Urothelium cell line (cell line): Measurements from ENCODE around the gene WDR86.

Experiments
- DNase-seq: peaks from one replicate; pipeline ENCODE4 v3.0.0; 2011; ENCODE audit warnings: low spot score, mixed read lengths
- FAIRE-seq: peaks from 2 replicates; lab custom pipeline; 2011; peaks lifted over from hg19 to GRCh38; lab: Jason Lieb, UNC

The WDR86 gene

GRCh38 chr7:151393031-151393977 is 16.5 kb downstream of the WDR86 start:
- FAIRE-seq: no peak

GRCh38 chr7:151392426-151392825 is 17.4 kb downstream of the WDR86 start:
- no peak for FAIRE-seq
- DNase-seq: no peak

More at GRCh38 chr7:151393031-151393977, 16.5 kb downstream of the WDR86 start:
- no peak for DNase-seq

- DNase-seq (no peak), FAIRE-seq (no peak)
These were observed 17.8 kb downstream of the WDR86 start for GRCh38 chr7:151392002-151392401.

GRCh38 chr7:151391358-151391730 is 18.5 kb downstream of the WDR86 start:
- FAIRE-seq: no peak

GRCh38 chr7:151390598-151391357 is 19.1 kb downstream of the WDR86 start:
- FAIRE-seq (no peak), DNase-seq (no peak)

More at GRCh38 chr7:151391358-151391730, 18.5 kb downstream of the WDR86 start:
- no peak for DNase-seq

- no peak for FAIRE-seq
- no peak for DNase-seq
These were observed 19.9 kb downstream of the WDR86 start for GRCh38 chr7:151389768-151390597.

- no peak for FAIRE-seq
- no peak for DNase-seq
These were observed 20.6 kb downstream of the WDR86 start for GRCh38 chr7:151389096-151389767.

- no peak for FAIRE-seq
- no peak for DNase-seq
These were observed 21.4 kb downstream of the WDR86 start for GRCh38 chr7:151388430-151388829.

- no peak for DNase-seq
- no peak for FAIRE-seq
These were observed 21.9 kb downstream of the WDR86 start for GRCh38 chr7:151388007-151388297.

- no peak for FAIRE-seq
- DNase-seq: no peak
These were observed 22.5 kb downstream of the WDR86 start for GRCh38 chr7:151387161-151388006.

- DNase-seq (peak; percentile 8), FAIRE-seq (no peak)
These were observed 23.3 kb downstream of the WDR86 start for GRCh38 chr7:151386301-151387160.

- DNase-seq: no peak
- FAIRE-seq: no peak
These were observed 24.1 kb downstream of the WDR86 start for GRCh38 chr7:151385626-151386300.

- FAIRE-seq (no peak), DNase-seq (no peak)
These were observed 24.8 kb downstream of the WDR86 start for GRCh38 chr7:151384776-151385625.

- DNase-seq (no peak), FAIRE-seq (no peak)
These were observed 25.5 kb downstream of the WDR86 start for GRCh38 chr7:151384352-151384697.

- FAIRE-seq (no peak), DNase-seq (no peak)
These were observed 26.0 kb downstream of the WDR86 start for GRCh38 chr7:151383638-151384351.

- DNase-seq: no peak
- no peak for FAIRE-seq
These were observed 27.6 kb downstream of the WDR86 start for GRCh38 chr7:151382079-151382885.
